AG09319 (cell line): ENCODE results near the gene FRMPD4.

Experiments
- DNase-seq: peaks from one replicate; pipeline ENCODE4 v3.0.0-alpha.2; 2010; ENCODE audit warnings: low read depth; ENCODE audit errors: extremely low read depth
- CTCF ChIP-seq: IDR thresholded peaks from 2 replicates; pipeline ENCODE4 v1.5.1; 2011; ENCODE audit warnings: low read depth, mild to moderate bottlenecking, inconsistent platforms, low read length, moderate library complexity

The FRMPD4 gene

GRCh38 chrX:12579311-12579710, 441.0 kb downstream of the FRMPD4 start:
- DNase-seq, result no peak
- no peak for TF ChIP-seq CTCF

GRCh38 chrX:12580548-12580947, 442.3 kb downstream of the FRMPD4 start:
- TF ChIP-seq CTCF, result no peak
- DNase-seq, result no peak

- DNase-seq, result no peak
- no peak for TF ChIP-seq CTCF
Observed at GRCh38 chrX:12581546-12581945, 443.3 kb downstream of the FRMPD4 start.

GRCh38 chrX:12582649-12583048, 444.4 kb downstream of the FRMPD4 start:
- DNase-seq, result no peak
- TF ChIP-seq CTCF, result no peak

- DNase-seq, result no peak
- TF ChIP-seq CTCF, result no peak
Observed at GRCh38 chrX:12583543-12583942, 445.3 kb downstream of the FRMPD4 start.

- TF ChIP-seq CTCF, result no peak
- DNase-seq, result no peak
Observed at GRCh38 chrX:12595720-12596119, 457.4 kb downstream of the FRMPD4 start.

- TF ChIP-seq CTCF, result no peak
- peak; percentile 7 for DNase-seq
Observed at GRCh38 chrX:12610079-12610478, 471.8 kb downstream of the FRMPD4 start.
